GM12878 (cell line): ENCODE measurements around the gene CPNE9.

ENCODE experiments used
- CTCF ChIP-seq, 3 experiments: IDR thresholded peaks in 2 of 3; conservative IDR thresholded peaks in 1 of 3; 2 replicates each; pipeline ENCODE4 v1.5.1; 2011; ENCODE audit warnings: low read depth in 3 of 3, low read length in 3 of 3, mild to moderate bottlenecking in 3 of 3, control low read depth in 2 of 3, moderate library complexity in 2 of 3, inconsistent platforms in 1 of 3, mixed read lengths in 1 of 3; ENCODE audit not compliant: control insufficient read depth in 2 of 3, insufficient read depth in 1 of 3; ENCODE audit errors: extremely low read depth in 1 of 3
- EZH2 ChIP-seq: IDR thresholded peaks from 2 replicates; pipeline ENCODE4 v1.6.1; 2012; ENCODE audit warnings: low read depth, mild to moderate bottlenecking, control low read depth, inconsistent platforms, low read length, borderline replicate concordance; ENCODE audit not compliant: control insufficient read depth
- SIX5 ChIP-seq: IDR thresholded peaks from 2 replicates; pipeline ENCODE4 v1.6.1; 2011; ENCODE audit warnings: mild to moderate bottlenecking, low read depth, low read length, moderate library complexity; ENCODE audit not compliant: severe bottlenecking

GRCh38 chr3:9697892-9698291 lies 5.7 kb upstream of the CPNE9 start:
- TF ChIP-seq SIX5 (no peak), CTCF (IDR thresholded peaks at IDR 0.05 in 2 of 3, conservative IDR thresholded peaks at IDR 0.05 in 1 of 3; ENCODE audit: control insufficient read depth in 2 of 3, extremely low read depth in 1 of 3, insufficient read depth in 1 of 3, low read depth in 3 of 3, low read length in 3 of 3) (no peak), EZH2 (no peak)
